Measurements from ENCODE around the gene URB1. TPM values are rescaled to one million over a fixed set of nuclear protein-coding genes. Genes with fewer than 3 reads are reported as not detected.

The URB1 gene
- total and polyA plus RNA-seq, 4 donors: 3.7 to 17.6 (median 11.4) TPM

GRCh38 chr21:32334980-32335531 is 57.8 kb downstream of the URB1 start:
- no peak overlapping the region for H3K9ac ChIP-seq (ENCODE audit: insufficient read depth in 1 of 2, low read length in 2 of 2)
- ATAC-seq (ENCODE audit: insufficient read depth, low FRiP score) (no peak), DNase-seq (no peak)
- no peaks in the 10 kb centered on the region for H3K9me3 ChIP-seq (ENCODE audit: control insufficient read depth in 4 of 4, insufficient read depth in 3 of 4, low read length in 3 of 4)
- no peak overlapping the region for H3K27ac ChIP-seq (ENCODE audit: low read depth in 1 of 2, low read length in 1 of 2)
- TF ChIP-seq, protein P1, sequence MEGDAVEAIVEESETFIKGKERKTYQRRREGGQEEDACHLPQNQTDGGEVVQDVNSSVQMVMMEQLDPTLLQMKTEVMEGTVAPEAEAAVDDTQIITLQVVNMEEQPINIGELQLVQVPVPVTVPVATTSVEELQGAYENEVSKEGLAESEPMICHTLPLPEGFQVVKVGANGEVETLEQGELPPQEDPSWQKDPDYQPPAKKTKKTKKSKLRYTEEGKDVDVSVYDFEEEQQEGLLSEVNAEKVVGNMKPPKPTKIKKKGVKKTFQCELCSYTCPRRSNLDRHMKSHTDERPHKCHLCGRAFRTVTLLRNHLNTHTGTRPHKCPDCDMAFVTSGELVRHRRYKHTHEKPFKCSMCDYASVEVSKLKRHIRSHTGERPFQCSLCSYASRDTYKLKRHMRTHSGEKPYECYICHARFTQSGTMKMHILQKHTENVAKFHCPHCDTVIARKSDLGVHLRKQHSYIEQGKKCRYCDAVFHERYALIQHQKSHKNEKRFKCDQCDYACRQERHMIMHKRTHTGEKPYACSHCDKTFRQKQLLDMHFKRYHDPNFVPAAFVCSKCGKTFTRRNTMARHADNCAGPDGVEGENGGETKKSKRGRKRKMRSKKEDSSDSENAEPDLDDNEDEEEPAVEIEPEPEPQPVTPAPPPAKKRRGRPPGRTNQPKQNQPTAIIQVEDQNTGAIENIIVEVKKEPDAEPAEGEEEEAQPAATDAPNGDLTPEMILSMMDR (IDR thresholded peaks at IDR 0.05; ENCODE audit: control extremely low read depth, extremely low read depth): no peak
- no peaks in the 10 kb centered on the region for H3K4me1 ChIP-seq (ENCODE audit: control insufficient read depth in 5 of 5, insufficient read depth in 5 of 5, low read length in 5 of 5)
- WGBS, 2 donors: 93 to 95% methylated on average over 12 of the region's 12 CpGs
- no peak overlapping the region for H3K4me3 ChIP-seq
- peaks cover 26 to 57% (median 37%) of the 10 kb centered on the region in 4 donors for H3K36me3 ChIP-seq (ENCODE audit: control insufficient read depth in 4 of 4, insufficient read depth in 4 of 4, low read length in 4 of 4)
- no peaks in the 10 kb centered on the region for H3K27me3 ChIP-seq (ENCODE audit: control insufficient read depth in 3 of 3, insufficient read depth in 3 of 3, low read length in 2 of 3)

GRCh38 chr21:32333953-32334673 is 58.7 kb downstream of the URB1 start:
- no peaks in the 10 kb centered on the region for H3K27me3 ChIP-seq (ENCODE audit: control insufficient read depth in 3 of 3, insufficient read depth in 3 of 3, low read length in 2 of 3)
- H3K9ac ChIP-seq (ENCODE audit: insufficient read depth in 1 of 2, low read length in 2 of 2): no peak overlapping the region
- ATAC-seq (ENCODE audit: insufficient read depth, low FRiP score) (no peak), DNase-seq (no peak)
- 96% methylated on average over 19 of the region's 19 CpGs for WGBS, 2 donors
- H3K27ac ChIP-seq (ENCODE audit: low read depth in 1 of 2, low read length in 1 of 2): no peak overlapping the region
- no peaks in the 10 kb centered on the region for H3K9me3 ChIP-seq (ENCODE audit: control insufficient read depth in 4 of 4, insufficient read depth in 3 of 4, low read length in 3 of 4)
- H3K36me3 ChIP-seq (ENCODE audit: control insufficient read depth in 4 of 4, insufficient read depth in 4 of 4, low read length in 4 of 4): peaks cover 23 to 61% (median 33%) of the 10 kb centered on the region in 4 donors
- no peak overlapping the region for H3K4me3 ChIP-seq
- TF ChIP-seq, protein P1 (IDR thresholded peaks at IDR 0.05; ENCODE audit: control extremely low read depth, extremely low read depth): no peak
- peaks cover 0 to 4% (median 0%) of the 10 kb centered on the region in 5 donors for H3K4me1 ChIP-seq (ENCODE audit: control insufficient read depth in 5 of 5, insufficient read depth in 5 of 5, low read length in 5 of 5)

GRCh38 chr21:32332463-32332951 is 60.3 kb downstream of the URB1 start:
- 99 to 100% methylated on average over 1 of the region's 1 CpG for WGBS, 2 donors
- Histone ChIP-seq H3K9me3 (ENCODE audit: control insufficient read depth in 4 of 4, insufficient read depth in 3 of 4, low read length in 3 of 4) (no peaks in the 10 kb centered on the region), H3K27ac (ENCODE audit: low read depth in 1 of 2, low read length in 1 of 2) (no peak overlapping the region), H3K4me3 (no peak overlapping the region), H3K27me3 (ENCODE audit: control insufficient read depth in 3 of 3, insufficient read depth in 3 of 3, low read length in 2 of 3) (no peaks in the 10 kb centered on the region), H3K36me3 (ENCODE audit: control insufficient read depth in 4 of 4, insufficient read depth in 4 of 4, low read length in 4 of 4) (peaks cover 21 to 54% (median 26%) of the 10 kb centered on the region in 4 donors), H3K9ac (ENCODE audit: insufficient read depth in 1 of 2, low read length in 2 of 2) (no peak overlapping the region), H3K4me1 (ENCODE audit: control insufficient read depth in 5 of 5, insufficient read depth in 5 of 5, low read length in 5 of 5) (peaks cover 0 to 4% (median 0%) of the 10 kb centered on the region in 5 donors)
- TF ChIP-seq, protein P1 (IDR thresholded peaks at IDR 0.05; ENCODE audit: control extremely low read depth, extremely low read depth): no peak
- ATAC-seq (ENCODE audit: insufficient read depth, low FRiP score) (no peak), DNase-seq (no peak)
